Myocyte (in vitro differentiated cells): ENCODE data around the gene RAB3GAP1. TPM values are rescaled to one million over a fixed set of nuclear protein-coding genes. Genes with fewer than 3 reads are reported as not detected.
"Not testable (repeated sequence)": the region's sequence is repeated elsewhere in the genome, so short reads cannot be mapped to it uniquely, and the experiment has no call there.

ENCODE experiments used
- DNase-seq: peaks from one replicate; pipeline ENCODE4 v3.0.0-alpha.2; 2012; ENCODE audit warnings: low read depth
- total RNA-seq: library from RNA; depleted of rRNA; stranded (reverse); fragments of >200 nt; gene quantifications from 2 replicates; pipeline ENCODE4 v1.2.3, GENCODE V29; 2014

Gene RAB3GAP1
- total RNA-seq, 1 donor from 2014 or later = 51.8 TPM

DNA sequence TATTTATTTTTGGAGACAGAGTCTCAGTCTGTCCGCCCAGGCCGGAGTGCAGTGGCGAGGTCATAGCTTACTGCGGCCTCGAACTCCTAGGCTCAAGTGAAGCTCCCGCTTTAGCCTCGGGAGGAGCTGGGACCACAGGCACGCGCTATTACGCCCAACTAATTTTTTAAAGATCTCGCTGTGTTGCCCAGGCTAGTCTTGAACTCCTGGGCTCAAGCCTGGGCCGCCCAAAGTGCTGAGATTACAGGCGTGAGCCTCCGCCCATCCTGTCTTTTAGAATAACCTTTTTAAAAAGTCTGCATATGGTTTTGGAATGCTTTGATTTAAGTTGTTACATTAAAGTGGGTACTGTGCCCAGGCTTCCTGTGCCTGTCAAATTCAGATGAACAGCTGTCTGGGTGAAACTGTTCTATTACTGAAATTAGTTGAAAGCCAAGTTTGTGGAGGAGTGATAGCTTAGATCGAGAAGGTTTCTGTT, 944 bp downstream of the RAB3GAP1 start:
- DNase-seq = peak; percentile 35

DNA sequence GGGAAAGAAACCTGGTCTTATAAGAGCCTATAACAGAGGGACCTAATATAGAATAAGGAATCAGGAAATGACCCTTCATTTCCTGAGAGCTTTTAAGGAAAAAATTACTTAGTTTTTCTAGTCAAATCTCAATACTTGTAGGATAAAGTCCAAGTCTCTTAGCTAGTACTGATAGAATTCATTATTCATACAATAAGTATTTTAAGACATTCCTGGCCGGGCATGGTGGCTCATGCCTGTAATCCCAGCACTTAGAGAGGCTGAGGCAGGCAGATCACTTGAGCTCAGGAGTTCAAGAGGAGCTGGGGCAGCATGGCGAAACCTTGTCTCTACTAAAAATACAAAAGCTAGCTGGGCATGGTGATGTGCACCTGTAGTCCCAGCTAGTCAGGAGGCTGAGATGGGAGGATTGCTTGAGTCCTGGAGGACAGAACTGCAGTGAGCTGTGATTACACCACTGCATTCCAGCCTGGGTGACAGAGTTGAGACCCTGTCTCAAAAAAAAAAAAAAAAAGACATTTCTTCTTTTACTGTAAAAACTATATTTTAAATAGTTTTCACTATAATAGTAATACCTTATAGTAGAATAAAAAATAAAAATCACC, 3.2 kb downstream of the RAB3GAP1 start:
- DNase-seq = peak; percentile 57

- no peak for DNase-seq
Observed at GRCh38 chr2:135056790-135057189, 4.7 kb downstream of the RAB3GAP1 start.

- no peak for DNase-seq
Observed at GRCh38 chr2:135059577-135059976, 7.5 kb downstream of the RAB3GAP1 start.

DNA sequence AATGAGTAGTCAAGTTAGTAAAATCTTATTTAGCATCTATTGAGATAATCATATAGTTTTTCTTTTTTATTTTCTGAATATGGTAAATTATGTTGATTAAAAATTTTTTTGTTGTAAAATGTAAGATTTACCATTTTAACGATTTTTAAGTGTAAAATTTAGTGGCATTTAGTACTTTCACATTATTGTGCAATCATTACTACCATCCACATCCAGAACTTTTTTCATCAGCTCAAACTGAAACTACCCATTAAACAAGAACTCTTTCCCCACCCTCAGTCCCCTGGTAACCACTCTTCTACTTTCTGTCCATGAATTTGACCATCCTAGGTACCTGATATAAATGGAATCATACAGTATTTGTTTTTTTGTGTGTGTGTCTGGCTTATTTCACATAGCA, 11.1 kb downstream of the RAB3GAP1 start:
- DNase-seq = no peak

- no peak for DNase-seq
Observed at GRCh38 chr2:135064149-135064548, 12.1 kb downstream of the RAB3GAP1 start.

DNA sequence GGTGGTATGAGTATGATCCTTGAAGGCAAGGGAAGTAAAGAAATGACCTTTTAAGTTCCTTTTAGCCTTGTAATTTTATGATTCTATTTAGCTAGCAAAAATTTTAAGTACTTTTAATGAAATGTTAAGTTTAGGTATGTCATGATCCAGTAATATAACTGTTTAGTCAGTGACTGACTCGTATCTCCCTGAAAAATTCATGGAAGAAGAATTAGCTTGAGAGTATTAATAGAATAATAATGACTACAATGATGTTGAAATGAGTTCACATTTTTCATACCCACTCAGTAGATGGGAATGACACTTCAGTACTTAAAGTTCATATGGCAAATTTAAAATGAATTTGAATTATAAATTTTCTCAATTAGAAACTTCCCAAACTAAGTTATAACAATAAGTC, 14.6 kb downstream of the RAB3GAP1 start:
- no peak for DNase-seq

GRCh38 chr2:135072125-135072997, 20.3 kb downstream of the RAB3GAP1 start:
- DNase-seq = no peak

- DNase-seq = no peak
Observed at GRCh38 chr2:135074216-135074615, 22.1 kb downstream of the RAB3GAP1 start.

DNA sequence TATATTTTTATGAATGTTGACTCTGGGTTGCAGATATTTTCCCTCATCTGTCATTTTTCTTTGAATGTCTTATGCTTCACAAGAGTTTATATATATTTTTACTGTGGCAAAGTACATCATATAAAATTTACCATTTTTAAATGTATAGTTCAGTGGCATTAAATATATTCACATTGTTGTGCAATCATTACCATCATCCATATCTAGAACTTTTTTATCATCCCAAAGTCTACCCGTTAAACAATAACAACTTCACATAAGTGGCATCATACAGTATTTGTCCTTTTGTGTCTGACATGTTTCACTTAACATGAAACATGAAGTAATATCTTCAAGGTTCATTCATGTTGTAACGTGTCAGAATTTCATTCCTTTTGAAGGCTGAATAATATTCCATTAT, 24.5 kb downstream of the RAB3GAP1 start:
- no peak for DNase-seq

DNA sequence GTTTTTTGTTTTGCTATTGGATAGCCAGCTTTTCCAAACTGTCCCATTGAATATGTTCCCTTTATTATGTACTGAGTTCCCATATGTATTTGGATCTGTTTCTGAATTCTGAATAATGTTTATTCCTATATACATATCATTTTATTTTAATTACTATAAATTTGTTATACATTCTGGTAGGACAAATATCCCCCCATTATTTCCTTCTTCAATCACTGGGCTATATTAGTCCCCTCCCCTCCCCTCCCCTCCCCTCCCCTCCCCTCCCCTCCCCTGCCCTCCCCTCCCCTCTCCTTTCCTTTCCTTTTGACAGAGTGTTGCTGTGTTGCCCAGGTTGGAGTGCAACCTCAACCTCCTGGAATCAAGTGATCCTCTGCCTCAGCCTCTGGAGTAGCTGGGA, 26.3 kb downstream of the RAB3GAP1 start:
- no peak for DNase-seq

- no peak for DNase-seq
Observed at GRCh38 chr2:135086222-135086621, 34.1 kb downstream of the RAB3GAP1 start.

GRCh38 chr2:135089597-135089996, 37.5 kb downstream of the RAB3GAP1 start:
- not testable (repeated sequence) for DNase-seq

DNA sequence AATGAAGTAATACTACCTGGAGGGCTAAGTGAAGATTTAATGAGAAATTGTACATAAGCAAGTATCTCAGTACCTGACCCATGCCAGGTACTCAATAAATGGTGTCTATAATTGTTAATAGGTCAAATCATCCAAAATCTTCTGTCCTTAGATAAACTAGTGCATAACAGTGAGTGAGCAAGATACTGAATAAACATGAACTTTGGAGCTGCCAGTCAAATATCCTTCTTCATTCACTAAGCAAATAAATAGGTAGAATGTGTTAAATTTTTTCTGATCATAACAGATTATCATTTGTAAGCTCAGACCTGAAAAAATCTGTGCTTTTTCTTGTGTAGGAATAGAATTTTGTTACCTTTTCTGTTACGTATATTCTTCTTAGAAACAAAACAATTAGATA, 39.6 kb downstream of the RAB3GAP1 start:
- DNase-seq = no peak

DNA sequence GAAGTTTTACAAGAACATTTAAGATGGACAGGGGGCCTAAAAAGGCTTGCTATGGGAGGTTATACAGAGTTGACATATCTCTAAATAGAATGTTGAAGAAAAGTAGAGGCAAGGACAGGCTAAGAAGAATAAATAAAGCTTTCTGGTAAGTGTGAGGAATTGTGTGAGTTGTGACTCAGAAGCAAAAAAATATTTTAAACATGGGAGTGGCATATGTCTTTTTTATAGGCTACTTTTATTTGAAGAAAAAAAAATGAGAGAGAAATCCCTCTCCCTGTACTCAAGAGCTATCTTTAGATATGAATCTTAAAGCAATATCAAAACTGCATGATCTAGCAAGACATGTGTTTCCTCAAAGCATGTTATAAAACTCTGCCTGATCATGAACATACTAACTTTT, 41.1 kb downstream of the RAB3GAP1 start:
- DNase-seq = no peak

- no peak for DNase-seq
Observed at GRCh38 chr2:135093670-135094330, 41.7 kb downstream of the RAB3GAP1 start.

- no peak for DNase-seq
Observed at GRCh38 chr2:135094508-135094907, 42.4 kb downstream of the RAB3GAP1 start.

DNA sequence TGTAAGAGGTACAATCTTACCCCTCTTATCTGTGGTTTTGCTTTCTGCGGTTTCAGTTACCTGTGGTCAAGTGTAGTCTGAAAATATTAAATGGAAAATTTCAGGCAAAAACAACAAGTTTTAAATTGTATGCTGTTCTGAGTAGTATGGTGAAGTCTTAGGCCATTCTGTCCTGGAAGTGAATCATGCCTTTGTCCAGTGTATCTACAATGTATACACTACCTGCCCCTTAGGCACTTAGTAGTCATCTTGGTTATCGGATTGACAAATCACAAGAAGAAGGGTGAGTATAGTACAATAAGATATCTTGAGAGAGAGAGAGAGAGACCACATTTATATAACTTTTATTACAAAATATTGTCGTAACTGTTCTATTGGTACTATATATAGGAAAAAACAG, 43.5 kb downstream of the RAB3GAP1 start:
- no peak for DNase-seq

GRCh38 chr2:135096665-135097446, 44.8 kb downstream of the RAB3GAP1 start:
- DNase-seq = no peak

- no peak for DNase-seq
Observed at GRCh38 chr2:135097532-135098231, 45.6 kb downstream of the RAB3GAP1 start.
